Measurements from ENCODE around the gene BACE2.
"Not testable (repeated sequence)": the region's sequence is repeated elsewhere in the genome, so short reads cannot be mapped to it uniquely, and the experiment has no call there.

BACE2 gene

GRCh38 chr21:41186755-41187536, 19.0 kb downstream of the BACE2 start:
- no peak for DNase-seq

- no peak for DNase-seq
Observed at GRCh38 chr21:41187537-41188025, 19.6 kb downstream of the BACE2 start.

- no peak for DNase-seq
Observed at GRCh38 chr21:41188486-41189149, 20.7 kb downstream of the BACE2 start.

- no peak for DNase-seq
Observed at GRCh38 chr21:41189150-41189745, 21.3 kb downstream of the BACE2 start.

GRCh38 chr21:41192552-41192951, 24.6 kb downstream of the BACE2 start:
- not testable (repeated sequence) for DNase-seq

GRCh38 chr21:41195311-41195710, 27.4 kb downstream of the BACE2 start:
- no peak for DNase-seq

GRCh38 chr21:41196993-41197392, 29.0 kb downstream of the BACE2 start:
- DNase-seq: no peak

GRCh38 chr21:41197582-41197981, 29.6 kb downstream of the BACE2 start:
- DNase-seq: no peak

GRCh38 chr21:41198647-41199046, 30.7 kb downstream of the BACE2 start:
- DNase-seq: not testable (repeated sequence)

GRCh38 chr21:41199123-41199522, 31.2 kb downstream of the BACE2 start:
- DNase-seq: no peak

- no peak for DNase-seq
Observed at GRCh38 chr21:41199588-41199987, 31.6 kb downstream of the BACE2 start.

GRCh38 chr21:41201385-41201784, 33.4 kb downstream of the BACE2 start:
- DNase-seq: no peak

GRCh38 chr21:41204736-41205135, 36.8 kb downstream of the BACE2 start:
- no peak for DNase-seq

GRCh38 chr21:41207401-41208375, 39.7 kb downstream of the BACE2 start:
- no peak for DNase-seq

- no peak for DNase-seq
Observed at GRCh38 chr21:41208376-41208763, 40.4 kb downstream of the BACE2 start.

- DNase-seq: no peak
Observed at GRCh38 chr21:41209016-41209619, 41.2 kb downstream of the BACE2 start.

- no peak for DNase-seq
Observed at GRCh38 chr21:41210426-41211059, 42.6 kb downstream of the BACE2 start.

- no peak for DNase-seq
Observed at GRCh38 chr21:41211060-41211805, 43.3 kb downstream of the BACE2 start.

- no peak for DNase-seq
Observed at GRCh38 chr21:41213021-41213420, 45.1 kb downstream of the BACE2 start.

- DNase-seq: no peak
Observed at GRCh38 chr21:41215856-41216408, 48.0 kb downstream of the BACE2 start.

GRCh38 chr21:41216486-41216885, 48.5 kb downstream of the BACE2 start:
- DNase-seq: no peak

All from activated CD4-positive, alpha-beta T cell treated with anti-CD3 and anti-CD28 coated beads, Interleukin-2, amount 50 U/mL, for 16 hours (primary cell).